Common myeloid progenitor, CD34-positive (primary cell): ENCODE results near the gene ATXN1. TPM values are rescaled to one million over a fixed set of nuclear protein-coding genes. Genes with fewer than 3 reads are reported as not detected.

Experiments
- CTCF ChIA-PET: fragments of 350-600 bp; sonication (Branson Sonifier 250); formaldehyde crosslinking; loops from one replicate; lab custom pipeline; 2021; ENCODE audit warnings: antibody characterized with exemption; lab: Charles Lee
- POLR2A ChIA-PET: fragments of 350-600 bp; sonication (Branson Sonifier 250); formaldehyde crosslinking; loops from one replicate; lab custom pipeline; 2021; ENCODE audit warnings: antibody characterized with exemption; lab: Charles Lee
- DNase-seq, 3 donors: peaks; one replicate each; pipeline versions ENCODE4 v3.0.0 to v3.0.0-alpha.2; 2013
- H3K27ac ChIP-seq, 2 experiments: 1 replicate in 1 of 2; 2 replicates in 1 of 2; pipeline ENCODE4 v1.7.0; 2013; ENCODE audit warnings: inconsistent platforms in 2 of 2, low read length in 2 of 2, mild to moderate bottlenecking in 2 of 2, low read depth in 1 of 2, moderate library complexity in 1 of 2; ENCODE audit not compliant: severe bottlenecking in 2 of 2, insufficient read depth in 1 of 2, poor library complexity in 1 of 2
- H3K27me3 ChIP-seq, 5 experiments: replicated peaks in 2 of 5; 1 replicate in 3 of 5; 2 replicates in 2 of 5; pipeline versions ENCODE4 v1.6.1 to v1.7.0; 2013; ENCODE audit warnings: low read length in 4 of 5, mild to moderate bottlenecking in 2 of 5, moderate library complexity in 2 of 5, inconsistent platforms in 1 of 5; ENCODE audit not compliant: insufficient read depth in 5 of 5, control insufficient read depth in 4 of 5
- H3K36me3 ChIP-seq, 4 experiments: 1 replicate in 2 of 4; 2 replicates in 2 of 4; pipeline versions ENCODE4 v1.6.1 to v1.7.0; 2013; ENCODE audit warnings: low read length in 3 of 4, control low read depth in 1 of 4, mild to moderate bottlenecking in 1 of 4; ENCODE audit not compliant: control insufficient read depth in 4 of 4, insufficient read depth in 4 of 4
- H3K4me1 ChIP-seq, 4 experiments: 1 replicate in 3 of 4; 2 replicates in 1 of 4; pipeline versions ENCODE4 v1.6.1 to v1.7.1; 2013; ENCODE audit warnings: low read length in 3 of 4, mild to moderate bottlenecking in 3 of 4, control low read depth in 1 of 4, inconsistent platforms in 1 of 4, moderate library complexity in 1 of 4; ENCODE audit not compliant: control insufficient read depth in 4 of 4, insufficient read depth in 4 of 4; ENCODE audit errors: control extremely low read depth in 1 of 4
- H3K4me3 ChIP-seq, 7 experiments: 1 replicate in 4 of 7; 2 replicates in 3 of 7; pipeline versions ENCODE4 v1.5.1 to v1.7.0; 2013; ENCODE audit warnings: mild to moderate bottlenecking in 7 of 7, low read length in 6 of 7, moderate library complexity in 6 of 7, inconsistent platforms in 2 of 7, low read depth in 2 of 7, control low read depth in 1 of 7; ENCODE audit not compliant: insufficient read depth in 4 of 7, control insufficient read depth in 1 of 7; ENCODE audit errors: extremely low read depth in 1 of 7
- H3K9me3 ChIP-seq, 5 experiments: 1 replicate in 4 of 5; 2 replicates in 1 of 5; pipeline versions ENCODE4 v1.6.1 to v1.7.1; 2013; ENCODE audit warnings: low read length in 4 of 5, mild to moderate bottlenecking in 2 of 5, inconsistent platforms in 1 of 5, low read depth in 1 of 5, moderate library complexity in 1 of 5; ENCODE audit not compliant: control insufficient read depth in 4 of 5, insufficient read depth in 2 of 5; ENCODE audit errors: control extremely low read depth in 1 of 5
- WGBS: methylation state at CpG from one replicate; pipeline ENCODE4 v1.1.5; 2013; ENCODE audit not compliant: insufficient coverage; 5-methylcytosine and 5-hydroxymethylcytosine counted together
- polyA plus RNA-seq: library from polyadenylated mRNA; unstranded; fragments of 120-200 nt; gene quantifications from one replicate; pipeline ENCODE4 v1.2.1, GENCODE V29; 2013

The ATXN1 gene
- 18.2 TPM for polyA plus RNA-seq

- DNase-seq: peak in 2 of 3 donors; percentile 83 to 90
- Histone ChIP-seq H3K27me3 (no peaks in the 10 kb centered on the region), H3K9me3 (no peaks in the 10 kb centered on the region), H3K4me1 (peaks cover 0 to 32% (median 23%) of the 10 kb centered on the region in 4 experiments), H3K27ac (peak within 1 kb of the TSS; percentile 90 to 93), H3K4me3 (peak within 1 kb of the TSS; percentile 83 to 97 (median 91)), H3K36me3 (no peaks in the 10 kb centered on the region)
- POLR2A ChIA-PET: interaction anchor here (0.6 to 2.7 kb wide), 7 partner anchors 9 to 256 kb away, joined by 3 to 18 read pairs (median 5); no protein-coding TSS in a partner anchor
- CTCF ChIA-PET: interaction anchor here (0.8 to 6.0 kb wide), 13 partner anchors 10 to 429 kb away, joined by 3 to 70 read pairs (median 6); no protein-coding TSS in a partner anchor
- 1% methylated on average over 22 of the region's 82 CpGs for WGBS
Observed at GRCh38 chr6:16760516-16761470, at the start of gene ATXN1. Gene ATXN1, minus strand, starts transcription at chr6:16761460.

- ChIA-PET CTCF (interaction anchor here (0.9 kb wide), 1 partner anchor 14 kb away, joined by 3 read pairs; no protein-coding TSS in a partner anchor), POLR2A (no interaction called here)
- H3K36me3 ChIP-seq: peaks cover 0 to 5% (median 0%) of the 10 kb centered on the region in 4 experiments
- H3K4me1 ChIP-seq: peaks cover 0 to 4% (median under 1%) of the 10 kb centered on the region in 4 experiments
- H3K27ac ChIP-seq: no peak overlapping the region
- H3K9me3 ChIP-seq: peaks cover 14 to 38% (median 21%) of the 10 kb centered on the region in 5 experiments
- no peak overlapping the region for H3K4me3 ChIP-seq
- DNase-seq: no peak
- WGBS: no CpG with 5 or more reads among the region's 1 CpG
- H3K27me3 ChIP-seq: no peaks in the 10 kb centered on the region
Observed at GRCh38 chr6:16810411-16810810, 49.2 kb upstream of the ATXN1 start.

GRCh38 chr6:16809753-16810358, 48.6 kb upstream of the ATXN1 start:
- no peak overlapping the region for H3K27ac ChIP-seq
- H3K4me3 ChIP-seq: no peak overlapping the region
- no peaks in the 10 kb centered on the region for H3K27me3 ChIP-seq
- CTCF ChIA-PET: interaction anchor here (0.9 kb wide), 1 partner anchor 13 kb away, joined by 3 read pairs; no protein-coding TSS in a partner anchor
- POLR2A ChIA-PET: no interaction called here
- peaks cover 0 to 9% (median 6%) of the 10 kb centered on the region in 4 experiments for H3K4me1 ChIP-seq
- peaks cover 12 to 38% (median 21%) of the 10 kb centered on the region in 5 experiments for H3K9me3 ChIP-seq
- DNase-seq: peak in 1 of 3 donors; percentile 35
- peaks cover 0 to 5% (median 0%) of the 10 kb centered on the region in 4 experiments for H3K36me3 ChIP-seq
- no CpG with 5 or more reads among the region's 2 CpGs for WGBS

GRCh38 chr6:16807956-16808355, 46.7 kb upstream of the ATXN1 start:
- Histone ChIP-seq H3K27me3 (no peaks in the 10 kb centered on the region), H3K9me3 (peaks cover 10 to 32% (median 15%) of the 10 kb centered on the region in 5 experiments), H3K36me3 (peaks cover 0 to 5% (median 0%) of the 10 kb centered on the region in 4 experiments), H3K4me3 (no peak overlapping the region), H3K27ac (no peak overlapping the region), H3K4me1 (peaks cover 0 to 12% (median 8%) of the 10 kb centered on the region in 4 experiments)
- no peak for DNase-seq
- WGBS: 90% methylated on average over 2 of the region's 6 CpGs
- ChIA-PET POLR2A (interaction anchor here (0.6 kb wide), 1 partner anchor 58 kb away, joined by 5 read pairs; no protein-coding TSS in a partner anchor), CTCF (no interaction called here)

- H3K9me3 ChIP-seq: peaks cover 2 to 20% (median 6%) of the 10 kb centered on the region in 5 experiments
- H3K27me3 ChIP-seq: no peaks in the 10 kb centered on the region
- CTCF ChIA-PET: interaction anchor here (0.8 to 3.2 kb wide), 7 partner anchors 12 to 474 kb away, joined by 3 to 20 read pairs (median 3); no protein-coding TSS in a partner anchor
- H3K4me1 ChIP-seq: peaks cover 0 to 19% (median 12%) of the 10 kb centered on the region in 4 experiments
- no peak overlapping the region for H3K4me3 ChIP-seq
- H3K36me3 ChIP-seq: no peaks in the 10 kb centered on the region
- no CpG with 5 or more reads among the region's 2 CpGs for WGBS
- no peak overlapping the region for H3K27ac ChIP-seq
- no peak for DNase-seq
- POLR2A ChIA-PET: no interaction called here
Observed at GRCh38 chr6:16806363-16806762, 45.1 kb upstream of the ATXN1 start.

GRCh38 chr6:16805243-16805950, 44.1 kb upstream of the ATXN1 start:
- Histone ChIP-seq H3K9me3 (peaks cover 2 to 14% (median 3%) of the 10 kb centered on the region in 5 experiments), H3K27me3 (no peaks in the 10 kb centered on the region), H3K4me3 (no peak overlapping the region), H3K36me3 (no peaks in the 10 kb centered on the region), H3K4me1 (peaks cover 5 to 28% (median 21%) of the 10 kb centered on the region in 4 experiments), H3K27ac (no peak overlapping the region)
- WGBS: 67% methylated on average over 3 of the region's 5 CpGs
- ChIA-PET CTCF (interaction anchor here (1.0 to 3.2 kb wide), 8 partner anchors 13 to 137 kb away, joined by 3 to 20 read pairs (median 4); no protein-coding TSS in a partner anchor), POLR2A (no interaction called here)
- DNase-seq: no peak
